ENCODE measurements around the gene SPRR5.

GRCh38 chr1:152932170-152932811 lies 14.7 kb upstream of the SPRR5 start:
- TF ChIP-seq POLR2A (IDR thresholded peaks at IDR 0.05; ENCODE audit: low read depth, low read length) (no peak), POLR2AphosphoS5 (IDR thresholded peaks at IDR 0.05; ENCODE audit: low read depth, low read length) (no peak)

Measured in GM12892 (cell line).